ENCODE results near the gene KCNJ10. TPM values are rescaled to one million over a fixed set of nuclear protein-coding genes. Genes with fewer than 3 reads are reported as not detected.

KCNJ10 gene
- polyA plus RNA-seq, 1 donor (not counting 4 experiments of a cell fraction or from before 2014, with no cell fraction given) = not detected

- no peaks in the 10 kb centered on the region for H3K36me3 ChIP-seq (ENCODE audit: control insufficient read depth in 2 of 2, extremely low read depth in 1 of 2, insufficient read depth in 2 of 2, low read length in 2 of 2)
- dilution Hi-C loops (cut with MboI; ENCODE audit: extremely low pct_ligation_motif_present, low sequenced_read_pairs) = no loop called here
- H4K20me1 ChIP-seq (ENCODE audit: control insufficient read depth, extremely low read depth, insufficient read depth, low read length) = no peaks in the 10 kb centered on the region
- no peaks in the 10 kb centered on the region for H3K79me2 ChIP-seq (ENCODE audit: control insufficient read depth, insufficient read depth, low read length)
- FAIRE-seq (no peak), DNase-seq (ENCODE audit: low read depth, low spot score) (no peak)
- H3K4me1 ChIP-seq (ENCODE audit: control insufficient read depth, extremely low read depth, insufficient read depth, low read length) = peaks cover 5% of the 10 kb centered on the region
- H3K9ac ChIP-seq (ENCODE audit: control insufficient read depth, extremely low read depth, insufficient read depth, low read length) = no peak overlapping the region
- no peak overlapping the region for H2AFZ ChIP-seq (ENCODE audit: control insufficient read depth, low read length)
- H3K9me3 ChIP-seq (ENCODE audit: control insufficient read depth, low read depth, low read length) = no peaks in the 10 kb centered on the region
- no peak for TF ChIP-seq EZH2 (IDR thresholded peaks at IDR 0.05; ENCODE audit: low read length)
- TF ChIP-seq, protein P1, sequence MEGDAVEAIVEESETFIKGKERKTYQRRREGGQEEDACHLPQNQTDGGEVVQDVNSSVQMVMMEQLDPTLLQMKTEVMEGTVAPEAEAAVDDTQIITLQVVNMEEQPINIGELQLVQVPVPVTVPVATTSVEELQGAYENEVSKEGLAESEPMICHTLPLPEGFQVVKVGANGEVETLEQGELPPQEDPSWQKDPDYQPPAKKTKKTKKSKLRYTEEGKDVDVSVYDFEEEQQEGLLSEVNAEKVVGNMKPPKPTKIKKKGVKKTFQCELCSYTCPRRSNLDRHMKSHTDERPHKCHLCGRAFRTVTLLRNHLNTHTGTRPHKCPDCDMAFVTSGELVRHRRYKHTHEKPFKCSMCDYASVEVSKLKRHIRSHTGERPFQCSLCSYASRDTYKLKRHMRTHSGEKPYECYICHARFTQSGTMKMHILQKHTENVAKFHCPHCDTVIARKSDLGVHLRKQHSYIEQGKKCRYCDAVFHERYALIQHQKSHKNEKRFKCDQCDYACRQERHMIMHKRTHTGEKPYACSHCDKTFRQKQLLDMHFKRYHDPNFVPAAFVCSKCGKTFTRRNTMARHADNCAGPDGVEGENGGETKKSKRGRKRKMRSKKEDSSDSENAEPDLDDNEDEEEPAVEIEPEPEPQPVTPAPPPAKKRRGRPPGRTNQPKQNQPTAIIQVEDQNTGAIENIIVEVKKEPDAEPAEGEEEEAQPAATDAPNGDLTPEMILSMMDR (optimal IDR thresholded peaks at IDR 0.05 in 1 of 3, IDR thresholded peaks at IDR 0.05 in 1 of 3, conservative IDR thresholded peaks at IDR 0.05 in 1 of 3; ENCODE audit: extremely low read depth in 1 of 3, insufficient read depth in 2 of 3, low read length in 3 of 3) = no peak
- no peaks in the 10 kb centered on the region for H3K9me1 ChIP-seq (ENCODE audit: control insufficient read depth, extremely low read depth, insufficient read depth, low read length)
- no peak overlapping the region for H3K4me3 ChIP-seq (ENCODE audit: control insufficient read depth in 2 of 3, extremely low read depth in 1 of 3, insufficient read depth in 2 of 3, low read depth in 1 of 3, low read length in 3 of 3)
- no peak overlapping the region for H3K27ac ChIP-seq (ENCODE audit: control insufficient read depth, insufficient read depth, low read length)
- no peak overlapping the region for H3K4me2 ChIP-seq (ENCODE audit: control insufficient read depth, extremely low read depth, insufficient read depth, low read depth, low read length)
- peaks cover 37% of the 10 kb centered on the region for H3K27me3 ChIP-seq (ENCODE audit: control insufficient read depth, extremely low read depth, insufficient read depth, low read length)
Measured at GRCh38 chr1:160082487-160082886, 12.5 kb upstream of the KCNJ10 start.

GRCh38 chr1:160081261-160081936 is 11.4 kb upstream of the KCNJ10 start, which contains the start of gene KCNJ9:
Gene KCNJ9, plus strand, starts transcription at chr1:160081538. Its CDS starts 2,493 bp downstream, at chr1:160084031.
- Histone ChIP-seq H3K27ac (ENCODE audit: control insufficient read depth, insufficient read depth, low read length) (no peak within 1 kb of the TSS), H3K4me1 (ENCODE audit: control insufficient read depth, extremely low read depth, insufficient read depth, low read length) (peaks cover 5% of the 10 kb centered on the region), H3K9me3 (ENCODE audit: control insufficient read depth, low read depth, low read length) (no peaks in the 10 kb centered on the region), H3K9me1 (ENCODE audit: control insufficient read depth, extremely low read depth, insufficient read depth, low read length) (no peaks in the 10 kb centered on the region), H2AFZ (ENCODE audit: control insufficient read depth, low read length) (no peak within 1 kb of the TSS), H3K9ac (ENCODE audit: control insufficient read depth, extremely low read depth, insufficient read depth, low read length) (no peak within 1 kb of the TSS), H3K36me3 (ENCODE audit: control insufficient read depth in 2 of 2, extremely low read depth in 1 of 2, insufficient read depth in 2 of 2, low read length in 2 of 2) (no peaks in the 10 kb centered on the region), H3K4me3 (ENCODE audit: control insufficient read depth in 2 of 3, extremely low read depth in 1 of 3, insufficient read depth in 2 of 3, low read depth in 1 of 3, low read length in 3 of 3) (no peak within 1 kb of the TSS), H3K4me2 (ENCODE audit: control insufficient read depth, extremely low read depth, insufficient read depth, low read depth, low read length) (no peak within 1 kb of the TSS), H3K27me3 (ENCODE audit: control insufficient read depth, extremely low read depth, insufficient read depth, low read length) (peaks cover 37% of the 10 kb centered on the region), H4K20me1 (ENCODE audit: control insufficient read depth, extremely low read depth, insufficient read depth, low read length) (no peaks in the 10 kb centered on the region), H3K79me2 (ENCODE audit: control insufficient read depth, insufficient read depth, low read length) (no peaks in the 10 kb centered on the region)
- dilution Hi-C loops (cut with MboI; ENCODE audit: extremely low pct_ligation_motif_present, low sequenced_read_pairs) = no loop called here
- no peak for DNase-seq (ENCODE audit: low read depth, low spot score)
- TF ChIP-seq, protein P1 (optimal IDR thresholded peaks at IDR 0.05 in 1 of 3, IDR thresholded peaks at IDR 0.05 in 1 of 3, conservative IDR thresholded peaks at IDR 0.05 in 1 of 3; ENCODE audit: extremely low read depth in 1 of 3, insufficient read depth in 2 of 3, low read length in 3 of 3) = no peak
- no peak for TF ChIP-seq EZH2 (IDR thresholded peaks at IDR 0.05; ENCODE audit: low read length)
- no peak for FAIRE-seq

All from keratinocyte (primary cell).